Activated T-cell treated with anti-CD3 and anti-CD28 coated beads for 48 hours (primary cell): ENCODE measurements around the gene PINLYP.

ENCODE experiments used
- DNase-seq: peaks from one replicate; pipeline ENCODE4 v3.0.0-alpha.2; 2020; ENCODE audit warnings: low read depth

Gene PINLYP

GRCh38 chr19:43606569-43607229 lies 31.1 kb downstream of the PINLYP start:
- DNase-seq = no peak

DNA sequence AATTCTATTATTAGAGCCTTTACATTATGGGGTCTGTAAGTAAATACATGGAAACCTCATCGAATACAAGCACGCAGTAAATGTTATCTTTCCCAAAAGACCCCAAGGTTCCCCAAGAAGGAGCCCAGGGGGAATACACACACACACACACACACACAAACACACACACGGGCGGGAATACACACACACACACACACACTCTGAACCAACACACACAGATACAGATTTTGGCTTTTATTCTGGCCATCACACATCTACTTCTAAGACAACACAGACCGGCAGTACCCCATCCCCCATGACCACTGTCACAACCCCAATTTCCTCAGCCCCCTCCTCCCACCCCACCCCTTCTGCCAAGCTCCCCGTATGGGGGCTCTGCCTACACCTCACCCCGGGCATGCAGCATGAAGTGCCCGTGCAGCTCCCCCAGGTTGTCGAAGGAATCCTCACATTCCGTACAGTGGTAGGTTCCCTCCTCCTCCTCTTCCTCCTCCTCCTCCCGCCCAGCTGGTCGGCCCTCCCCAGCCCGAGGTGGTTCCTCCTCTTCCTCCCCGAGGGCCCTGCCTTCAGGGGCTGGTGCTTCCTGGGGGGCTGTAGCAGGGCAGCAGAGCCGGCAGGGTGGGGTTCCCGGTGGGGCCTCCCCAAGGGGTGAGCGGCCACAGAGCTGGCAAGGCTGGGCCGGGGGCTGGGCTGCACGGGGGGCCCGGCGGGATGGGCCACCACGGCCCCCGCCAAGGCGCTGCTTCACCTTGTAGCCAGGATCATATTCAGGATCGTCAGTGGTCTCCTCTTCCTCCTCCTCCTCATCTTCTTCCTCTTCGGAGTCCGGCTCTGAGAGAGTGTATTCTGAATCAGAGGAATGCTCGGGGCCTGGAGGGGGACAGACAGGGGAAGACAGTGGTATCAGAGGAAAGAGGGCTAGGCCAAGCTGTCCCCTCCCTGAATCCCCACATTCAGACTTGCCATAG lies 31.9 kb downstream of the PINLYP start:
- no peak for DNase-seq

DNA sequence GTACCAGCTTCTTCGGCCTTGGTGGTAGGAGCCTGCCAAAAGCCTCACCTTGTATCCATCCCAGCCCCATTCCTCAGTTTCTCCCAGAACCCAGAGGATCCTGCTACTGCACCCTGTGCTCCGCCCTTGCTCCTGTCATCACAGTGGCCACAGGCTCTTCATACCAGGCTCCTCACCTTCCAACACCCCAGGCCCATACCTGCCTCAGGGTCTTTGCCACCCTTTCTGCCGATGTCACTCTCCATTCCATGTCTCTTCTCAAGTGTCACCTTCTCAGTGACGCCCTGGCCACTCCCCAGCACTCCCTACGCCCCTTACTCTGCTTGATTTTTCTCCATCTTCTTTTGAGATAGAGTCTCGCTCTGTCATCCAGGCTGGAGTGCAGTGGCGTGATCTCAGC lies 34.3 kb downstream of the PINLYP start:
- no peak for DNase-seq

DNA sequence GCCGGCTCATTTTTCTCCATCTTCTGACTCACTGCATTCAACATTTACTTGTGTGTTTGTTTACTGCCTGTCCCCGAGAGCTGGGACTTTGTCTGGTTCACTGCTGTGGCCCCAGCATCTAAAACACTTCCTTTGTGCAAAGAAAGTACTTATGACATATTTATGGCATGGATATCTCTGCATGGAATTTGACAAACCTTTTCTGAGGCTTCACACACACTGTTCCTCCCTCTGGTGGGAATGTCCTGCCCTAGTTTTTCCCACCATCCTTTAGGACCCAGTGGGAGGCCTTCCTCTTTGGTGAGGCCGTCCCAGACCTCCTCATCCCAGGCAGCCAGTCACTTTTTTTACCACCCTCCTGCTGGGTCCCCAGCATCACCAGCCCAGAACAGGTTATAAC lies 34.9 kb downstream of the PINLYP start:
- DNase-seq = no peak

- DNase-seq = no peak
These were observed 36.2 kb downstream of the PINLYP start, which contains the start of gene SRRM5 for GRCh38 chr19:43611788-43612187. SRRM5 (plus strand) TSS chr19:43612088; CDS start chr19:43612122, 34 bp downstream.

- DNase-seq = no peak
These were observed 36.8 kb downstream of the PINLYP start for GRCh38 chr19:43612374-43612773.

DNA sequence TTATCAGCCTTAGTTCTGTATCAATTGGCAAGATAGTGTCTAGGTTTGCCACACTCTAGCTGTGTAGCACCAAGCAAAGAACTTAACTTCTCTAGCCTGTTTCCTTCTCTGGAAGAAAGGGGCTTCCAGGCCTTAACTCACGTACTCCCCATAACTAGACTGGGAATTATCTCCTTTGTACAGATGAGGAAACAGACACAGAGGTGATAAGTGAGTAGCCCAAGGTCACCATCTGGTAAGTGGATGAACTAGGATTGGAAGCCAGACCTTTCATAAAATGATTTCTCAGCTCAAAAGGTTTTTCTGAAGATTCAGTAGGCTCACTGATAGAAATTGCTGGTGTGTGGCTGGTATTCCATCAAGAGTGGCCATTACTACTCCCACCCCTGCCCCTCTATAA lies 40.7 kb downstream of the PINLYP start:
- DNase-seq = no peak

- DNase-seq = no peak
These were observed 41.4 kb downstream of the PINLYP start for GRCh38 chr19:43616954-43617353.

GRCh38 chr19:43618921-43619261 lies 43.3 kb downstream of the PINLYP start:
- peak; percentile 44 for DNase-seq

- DNase-seq = peak; percentile 88
These were observed 43.9 kb downstream of the PINLYP start, which contains the start of gene ZNF428 for GRCh38 chr19:43619262-43620060. ZNF428 (minus strand) TSS chr19:43619629; CDS start chr19:43614304, 5,325 bp downstream.

DNA sequence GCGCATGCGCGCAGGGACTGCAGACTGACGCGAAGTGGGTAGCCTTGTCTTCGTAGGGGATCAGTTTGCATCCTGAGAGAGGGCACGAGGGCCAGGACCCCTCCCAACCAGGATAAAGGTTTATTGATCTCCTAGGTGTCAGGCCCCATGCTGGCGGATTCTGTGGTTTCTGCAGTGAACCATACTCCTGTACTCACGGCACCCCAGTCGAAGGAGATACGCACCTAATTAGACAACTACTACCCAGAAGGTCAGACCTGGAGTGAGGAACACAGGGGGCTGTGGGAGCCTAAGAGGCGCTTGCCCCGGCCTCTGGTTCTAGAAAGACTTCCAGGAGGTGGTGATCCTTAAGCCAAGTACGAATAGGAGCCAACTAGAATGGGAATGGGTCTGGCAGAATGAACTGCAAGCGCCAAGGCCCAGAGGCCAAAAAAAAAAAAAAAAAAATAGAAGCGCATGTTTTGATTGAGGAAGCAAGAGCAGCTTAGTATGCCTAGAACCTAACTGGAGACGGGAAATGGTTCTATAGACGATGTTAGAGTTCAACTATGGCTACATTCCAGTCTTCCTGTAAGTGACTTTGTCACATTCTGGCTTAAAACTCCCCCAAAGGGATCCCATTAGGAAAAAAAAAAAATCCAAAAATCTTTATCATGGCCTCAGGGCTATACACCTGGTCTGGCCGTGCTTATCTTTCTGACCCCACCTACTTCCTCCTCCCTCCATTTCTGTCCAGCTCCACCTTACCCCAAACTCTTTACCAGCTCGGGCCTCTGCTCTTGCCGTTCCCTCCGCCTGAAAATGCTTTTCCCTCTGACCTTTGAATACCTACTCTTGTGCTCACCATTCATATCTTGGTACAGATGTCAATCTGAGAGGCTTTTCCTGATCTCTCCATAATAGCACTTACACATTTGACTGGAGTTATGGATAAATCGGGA lies 44.7 kb downstream of the PINLYP start:
- peak; percentile 77 for DNase-seq

DNA sequence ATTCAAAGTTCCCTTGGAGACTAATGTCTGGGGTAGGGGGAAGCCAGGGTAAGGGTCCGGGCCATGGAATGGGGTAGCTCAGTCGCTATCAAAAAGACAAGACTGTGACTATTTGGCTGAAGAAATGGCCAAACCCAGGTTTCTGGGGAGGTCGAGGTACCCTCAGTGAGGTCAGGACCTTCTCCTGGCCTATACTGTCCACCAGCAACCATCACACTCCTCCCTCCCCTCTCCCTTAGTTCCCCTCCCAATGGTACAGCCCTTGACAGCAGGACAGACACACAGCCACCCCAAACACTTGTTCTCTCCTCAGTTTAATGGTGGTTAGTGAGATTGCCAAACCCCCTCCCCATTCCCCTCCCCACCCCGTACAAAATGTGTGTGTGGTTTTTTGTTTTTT lies 46.5 kb downstream of the PINLYP start:
- no peak for DNase-seq

DNA sequence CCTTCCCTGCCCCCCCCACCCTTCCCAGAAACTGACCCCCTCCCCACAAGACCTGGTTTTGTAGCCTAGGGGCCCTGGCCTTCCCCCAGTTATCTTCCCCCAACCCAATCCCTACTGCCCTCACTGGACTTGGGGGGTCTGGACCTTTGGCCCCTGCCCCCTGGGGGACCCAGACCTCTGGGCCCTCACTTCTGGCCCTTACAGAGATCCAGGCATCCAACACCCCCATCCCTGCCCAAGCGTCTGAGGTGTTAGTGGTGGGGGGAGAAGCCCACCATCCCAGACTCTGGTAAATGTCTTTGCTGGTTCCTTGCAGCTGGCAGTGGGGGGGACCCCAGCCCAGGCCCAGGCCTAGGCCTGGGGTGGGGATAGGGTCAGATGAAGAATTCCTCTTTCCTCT lies 47.4 kb downstream of the PINLYP start:
- DNase-seq = no peak

DNA sequence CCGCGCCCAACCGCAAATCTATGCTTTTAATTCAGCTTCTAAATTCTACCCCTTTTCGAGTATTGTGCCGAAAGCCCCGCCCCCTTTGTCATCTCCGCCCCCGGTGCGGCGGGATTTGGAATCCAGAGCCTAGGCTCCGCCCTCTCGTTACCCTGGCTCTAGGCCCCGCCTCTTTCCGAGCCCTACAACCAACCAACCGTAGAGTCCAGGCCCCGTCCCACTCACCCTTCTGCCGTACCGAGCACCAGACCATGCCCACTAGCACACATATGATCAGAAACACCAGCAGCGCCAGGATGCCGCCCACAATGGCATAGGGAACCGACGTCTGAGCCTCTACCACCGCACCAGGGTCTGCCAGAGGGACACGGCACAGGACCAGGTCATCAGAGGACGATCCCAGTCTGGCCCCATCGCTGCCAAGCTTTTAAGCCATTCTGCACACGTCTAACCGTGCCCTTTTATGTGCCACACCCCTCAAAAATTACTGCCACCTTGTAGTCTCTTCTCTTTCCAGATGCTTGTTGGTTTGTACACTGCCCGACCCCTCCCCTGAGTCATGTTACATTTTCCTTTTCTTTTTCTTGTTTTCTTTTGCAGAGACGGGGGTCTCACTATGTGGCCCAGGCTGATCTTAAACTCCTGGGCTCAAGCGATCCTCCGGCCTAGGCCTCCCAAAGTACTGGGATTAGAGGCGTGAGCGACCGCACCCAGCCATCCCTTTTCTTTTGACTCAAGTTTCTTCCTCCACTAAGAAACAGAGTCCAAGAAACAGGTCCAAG lies 48.5 kb downstream of the PINLYP start:
- no peak for DNase-seq

- peak; percentile 82 for DNase-seq
These were observed 49.3 kb downstream of the PINLYP start for GRCh38 chr19:43624933-43625332.

DNA sequence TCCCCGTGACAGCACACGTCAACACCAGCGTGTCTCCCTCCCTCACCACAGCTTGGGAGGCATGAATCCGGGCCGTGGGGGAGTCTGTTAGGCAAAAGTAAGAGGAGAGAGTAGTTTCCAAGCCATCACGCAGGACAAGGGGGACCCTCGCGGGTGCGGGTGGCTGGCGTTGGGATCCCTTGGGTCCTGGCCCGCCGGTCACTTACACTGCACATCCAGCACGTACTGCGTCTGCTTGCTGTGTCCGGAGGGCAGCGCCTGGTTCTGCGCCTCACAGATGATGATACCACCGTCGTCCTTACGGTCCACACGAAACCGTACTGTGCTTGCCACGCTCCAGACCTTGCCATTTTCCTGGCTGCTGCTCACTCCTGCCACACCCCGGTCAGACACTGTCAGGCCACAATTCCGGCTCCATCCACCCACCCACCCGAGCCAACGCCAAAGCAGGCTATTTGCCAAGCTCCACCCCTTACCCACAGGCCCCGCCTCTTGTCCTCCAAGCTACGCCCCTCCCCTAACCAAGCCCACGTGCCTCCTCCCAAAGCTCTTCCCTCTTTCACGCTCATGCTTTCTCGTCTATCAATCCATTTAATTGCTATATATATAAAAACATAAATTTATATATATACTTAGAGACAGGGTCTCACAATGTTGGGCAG lies 50.4 kb downstream of the PINLYP start:
- no peak for DNase-seq

- DNase-seq = no peak
These were observed 51.2 kb downstream of the PINLYP start for GRCh38 chr19:43626838-43627237.

GRCh38 chr19:43628646-43629326 lies 53.2 kb downstream of the PINLYP start:
- no peak for DNase-seq

GRCh38 chr19:43631491-43631890 lies 55.9 kb downstream of the PINLYP start:
- DNase-seq = no peak
